D721Med (cell line): ENCODE data around the gene MRPL45.

Source experiments
- DNase-seq: peaks from one replicate; pipeline ENCODE4 v3.0.0; 2011; ENCODE audit warnings: low spot score; ENCODE audit not compliant: insufficient read length
- FAIRE-seq: peaks from 2 replicates; lab custom pipeline; 2011; peaks lifted over from hg19 to GRCh38; lab: Jason Lieb, UNC
- CTCF ChIP-seq: IDR thresholded peaks from 2 replicates; pipeline ENCODE4 v1.5.1; 2012; ENCODE audit warnings: mild to moderate bottlenecking, control low read depth; ENCODE audit not compliant: insufficient read depth; ENCODE audit errors: missing control alignments

The MRPL45 gene

GRCh38 chr17:38325221-38325851, 28.4 kb downstream of the MRPL45 start:
- FAIRE-seq, result no peak
- DNase-seq, result no peak
- TF ChIP-seq CTCF, result no peak

- DNase-seq (no peak), FAIRE-seq (no peak)
- TF ChIP-seq CTCF, result no peak
Observed at GRCh38 chr17:38326996-38327792, 30.2 kb downstream of the MRPL45 start.

- no peak for TF ChIP-seq CTCF
- FAIRE-seq (no peak), DNase-seq (no peak)
Observed at GRCh38 chr17:38327936-38328335, 31.0 kb downstream of the MRPL45 start.

- FAIRE-seq, result no peak
- TF ChIP-seq CTCF, result no peak
- DNase-seq, result no peak
Observed at GRCh38 chr17:38328620-38329019, 31.7 kb downstream of the MRPL45 start.

- FAIRE-seq (no peak), DNase-seq (no peak)
- TF ChIP-seq CTCF, result no peak
Observed at GRCh38 chr17:38329284-38329683, 32.3 kb downstream of the MRPL45 start.

- DNase-seq, result no peak
- no peak for FAIRE-seq
- no peak for TF ChIP-seq CTCF
Observed at GRCh38 chr17:38329808-38330730, 33.1 kb downstream of the MRPL45 start.
